ENCODE data around the gene AVP. TPM values are rescaled to one million over a fixed set of nuclear protein-coding genes. Genes with fewer than 3 reads are reported as not detected.
"Not testable (repeated sequence)": the region's sequence is repeated elsewhere in the genome, so short reads cannot be mapped to it uniquely, and the experiment has no call there.

Gene AVP
- total RNA-seq, 3 donors from 2014 or later: not detected

DNA sequence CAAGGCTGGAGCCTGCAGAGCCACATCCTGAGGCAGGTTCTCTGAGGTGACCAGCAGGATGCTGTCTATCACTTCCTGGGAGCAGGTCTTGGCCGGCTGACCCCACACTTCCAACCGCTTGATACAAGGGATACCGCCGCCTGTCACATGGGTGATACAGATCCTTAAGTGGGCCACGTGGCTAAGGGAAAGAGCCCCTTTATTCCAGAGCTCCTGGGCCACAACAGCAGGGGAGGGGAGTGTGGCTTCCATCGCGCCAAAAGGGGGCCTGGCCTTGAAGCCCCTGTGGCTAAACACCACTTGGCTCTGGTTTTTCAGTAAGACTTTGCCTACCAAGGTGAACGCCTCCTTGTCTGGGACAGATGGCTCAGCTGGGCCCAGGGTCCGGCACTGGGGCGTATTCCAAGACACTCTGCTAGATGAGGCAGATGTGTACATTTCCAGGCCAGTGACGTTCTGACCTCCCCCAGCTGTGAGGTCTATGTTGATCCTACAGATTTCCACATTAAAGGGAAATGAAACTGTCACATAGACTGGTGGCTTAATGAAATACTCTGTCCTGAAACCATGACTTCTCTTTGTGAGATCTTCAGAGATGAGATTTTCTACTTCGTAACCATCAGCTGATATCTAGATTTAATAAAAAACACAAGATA is 37.6 kb upstream of the AVP start:
- Histone ChIP-seq H3K9me3 (no peaks in the 10 kb centered on the region), H3K27me3 (no peaks in the 10 kb centered on the region), H3K27ac (no peak overlapping the region), H3K36me3 (no peaks in the 10 kb centered on the region), H3K4me1 (no peaks in the 10 kb centered on the region), H3K4me3 (no peak overlapping the region)
- intact Hi-C loops (cut with DNase I; ENCODE audit: low total_unique reads): loop anchor here (5.0 kb wide), 1 partner anchor 885 kb away; no protein-coding TSS in a partner anchor
- TF ChIP-seq POLR2AphosphoS5 (IDR thresholded peaks at IDR 0.05) (no peak), POLR2A (IDR thresholded peaks at IDR 0.05) (no peak), CTCF (IDR thresholded peaks at IDR 0.05) (no peak)
- DNase-seq (ENCODE audit: low spot score in 2 of 2): no peak

GRCh38 chr20:3121271-3121911 is 36.9 kb upstream of the AVP start:
- no peaks in the 10 kb centered on the region for H3K36me3 ChIP-seq
- H3K4me1 ChIP-seq: no peaks in the 10 kb centered on the region
- no peaks in the 10 kb centered on the region for H3K9me3 ChIP-seq
- DNase-seq (ENCODE audit: low spot score in 2 of 2): no peak
- no peak overlapping the region for H3K4me3 ChIP-seq
- H3K27me3 ChIP-seq: no peaks in the 10 kb centered on the region
- TF ChIP-seq POLR2AphosphoS5 (IDR thresholded peaks at IDR 0.05) (no peak), POLR2A (IDR thresholded peaks at IDR 0.05) (no peak)
- no peak overlapping the region for H3K27ac ChIP-seq
- intact Hi-C loops (cut with DNase I; ENCODE audit: low total_unique reads): loop anchor here (5.0 kb wide), 1 partner anchor 884 kb away; no protein-coding TSS in a partner anchor

DNA sequence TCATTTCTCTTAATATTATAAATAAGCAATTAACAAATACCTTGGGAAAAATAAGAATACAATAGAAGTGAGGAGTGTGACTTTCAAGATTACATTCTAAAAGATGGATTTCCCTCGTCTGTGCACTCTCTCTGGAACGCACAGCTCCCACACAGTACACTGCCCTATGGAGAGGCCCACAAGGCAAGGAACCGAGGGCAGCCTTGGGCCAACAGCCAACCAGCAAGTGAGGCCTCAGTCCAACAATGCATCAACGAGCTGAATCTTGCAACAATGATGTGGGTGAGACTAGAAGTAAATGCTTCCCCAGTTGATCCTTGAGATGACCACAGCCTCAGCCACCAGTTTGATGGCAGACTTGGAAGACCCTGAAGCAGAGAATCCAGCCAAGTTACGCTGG is 34.5 kb upstream of the AVP start:
- Histone ChIP-seq H3K4me1 (no peaks in the 10 kb centered on the region), H3K27me3 (no peaks in the 10 kb centered on the region), H3K27ac (no peak overlapping the region), H3K4me3 (no peak overlapping the region), H3K9me3 (no peaks in the 10 kb centered on the region), H3K36me3 (no peaks in the 10 kb centered on the region)
- TF ChIP-seq POLR2AphosphoS5 (IDR thresholded peaks at IDR 0.05): no peak
- no peak for TF ChIP-seq POLR2A (IDR thresholded peaks at IDR 0.05)
- no peak for TF ChIP-seq CTCF (IDR thresholded peaks at IDR 0.05)
- no peak for DNase-seq (ENCODE audit: low spot score in 2 of 2)
- intact Hi-C loops (cut with DNase I; ENCODE audit: low total_unique reads): loop anchor here (5.0 kb wide), 1 partner anchor 72 kb away; the partner anchor contains the start of gene MRPS26

GRCh38 chr20:3117839-3118379 is 33.4 kb upstream of the AVP start:
- H3K36me3 ChIP-seq, H3K27me3 ChIP-seq, H3K4me1 ChIP-seq, H3K9me3 ChIP-seq: not testable (repeated sequence)
- intact Hi-C loops (cut with DNase I; ENCODE audit: low total_unique reads): loop anchor here (5.0 kb wide), 1 partner anchor 71 kb away; the partner anchor contains the start of gene MRPS26
- Histone ChIP-seq H3K27ac (peak overlapping the region; percentile 48 to 82), H3K4me3 (peak overlapping the region in 1 of 3 donors; percentile 44)
- DNase-seq (ENCODE audit: low spot score in 2 of 2): peak in 1 of 2 donors; percentile 56
- TF ChIP-seq POLR2AphosphoS5 (IDR thresholded peaks at IDR 0.05) (peak in 1 of 3 donors; percentile 9), CTCF (IDR thresholded peaks at IDR 0.05) (peak; percentile 59 to 82 (median 81))

- Histone ChIP-seq H3K27ac (no peak overlapping the region), H3K27me3 (no peaks in the 10 kb centered on the region), H3K36me3 (no peaks in the 10 kb centered on the region), H3K9me3 (no peaks in the 10 kb centered on the region), H3K4me1 (no peaks in the 10 kb centered on the region), H3K4me3 (no peak overlapping the region)
- DNase-seq (ENCODE audit: low spot score in 2 of 2): no peak
- TF ChIP-seq CTCF (IDR thresholded peaks at IDR 0.05) (no peak), POLR2AphosphoS5 (IDR thresholded peaks at IDR 0.05) (no peak), POLR2A (IDR thresholded peaks at IDR 0.05) (no peak)
- intact Hi-C loops (cut with DNase I; ENCODE audit: low total_unique reads): loop anchor here (5.0 kb wide), 1 partner anchor 69 kb away; the partner anchor contains the start of gene MRPS26
These were observed 31.8 kb upstream of the AVP start for GRCh38 chr20:3116341-3116740.
